ENCODE data around the gene AGPAT3.

Gene AGPAT3

DNA sequence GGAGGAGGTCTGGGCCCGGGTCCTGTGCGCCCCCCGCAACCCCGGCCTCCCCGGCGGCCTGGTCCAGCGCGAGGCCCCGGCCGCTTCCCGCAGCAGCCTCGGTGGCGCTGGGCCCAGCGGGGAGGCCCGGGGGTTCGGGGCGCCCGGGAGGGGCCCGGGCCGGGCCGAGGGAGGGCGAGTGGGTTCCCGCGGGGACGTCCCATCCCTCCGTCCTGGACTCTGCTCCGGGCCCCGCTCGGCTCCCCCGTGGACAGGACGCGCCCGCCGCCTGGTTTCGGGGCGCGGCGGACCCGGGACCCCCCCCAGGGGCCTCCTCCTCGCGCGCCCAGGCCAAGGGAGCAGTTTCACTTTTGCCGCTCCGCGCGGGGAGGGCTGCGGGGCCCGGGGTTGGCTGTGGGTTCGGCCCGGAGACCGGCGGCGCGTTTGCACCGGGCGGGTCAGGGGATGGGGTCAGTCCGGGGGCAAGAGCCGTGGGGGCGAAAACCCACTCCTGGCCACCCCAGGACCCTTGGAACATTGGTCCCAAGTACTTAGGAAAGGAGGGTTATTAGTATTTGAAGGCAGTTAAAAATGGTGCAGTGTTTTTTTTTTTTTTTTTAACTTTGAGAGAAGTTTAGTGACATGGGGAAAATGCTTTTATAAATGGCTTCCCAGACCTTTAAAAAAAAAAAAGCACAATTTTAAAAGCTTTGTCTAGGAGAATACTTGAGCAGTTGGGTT, 677 bp downstream of the AGPAT3 start:
- DNase-seq: no peak

- no peak for DNase-seq
Observed at GRCh38 chr21:43866260-43866629, 1.2 kb downstream of the AGPAT3 start.

DNA sequence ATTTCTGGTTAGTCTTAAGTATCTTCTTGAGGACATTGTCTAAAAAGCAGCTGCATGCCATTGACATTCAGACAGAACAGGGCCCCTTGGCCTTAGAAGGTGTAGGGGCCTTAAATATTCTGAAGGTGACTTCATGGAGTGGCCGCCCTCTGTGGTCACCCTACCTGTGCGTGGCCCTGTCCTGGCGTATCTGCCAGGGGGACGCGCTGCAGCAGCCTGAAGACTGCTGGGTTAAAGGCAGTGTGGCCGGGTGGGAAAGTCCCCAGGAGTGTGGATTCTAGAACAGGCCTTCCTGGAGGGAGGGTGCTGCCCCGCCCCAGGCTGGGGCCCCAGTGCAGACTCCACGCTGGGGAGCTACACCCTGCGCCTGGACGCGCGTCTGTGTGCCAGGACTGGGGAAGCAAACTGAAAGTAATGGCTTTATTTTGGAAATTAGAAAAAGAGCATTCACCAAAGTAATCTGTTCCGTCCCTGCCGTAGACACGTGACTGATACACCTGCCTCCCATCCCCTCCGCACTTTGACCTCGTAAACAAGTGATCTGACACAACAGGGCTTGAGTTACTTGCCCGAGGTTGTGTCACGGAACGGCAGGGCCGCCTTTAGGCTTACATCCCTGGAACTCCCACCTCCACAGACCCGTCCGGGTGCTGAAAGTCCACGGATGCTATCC, 1.8 kb downstream of the AGPAT3 start:
- no peak for DNase-seq

DNA sequence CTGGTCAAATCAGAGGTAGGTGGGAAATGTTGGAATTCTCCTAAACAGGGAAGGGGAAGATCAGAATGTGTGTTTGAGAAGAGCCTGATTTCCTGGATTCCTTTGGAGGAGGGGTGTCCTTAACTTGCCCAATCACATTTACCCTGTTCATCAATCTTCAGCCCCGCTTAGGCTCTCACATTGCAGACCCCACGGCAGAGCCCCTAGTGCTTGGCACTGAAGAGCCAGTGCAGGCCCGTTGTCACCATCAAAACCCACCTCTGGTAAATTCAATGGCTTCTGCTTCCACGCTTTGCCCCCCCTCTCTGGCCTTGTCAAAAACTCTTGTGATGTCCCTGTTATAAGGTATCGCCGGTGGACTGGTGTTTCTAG, 2.3 kb downstream of the AGPAT3 start:
- no peak for DNase-seq

GRCh38 chr21:43867948-43868347, 2.9 kb downstream of the AGPAT3 start:
- no peak for DNase-seq

- DNase-seq: no peak
Observed at GRCh38 chr21:43868461-43868860, 3.4 kb downstream of the AGPAT3 start.

GRCh38 chr21:43869486-43870325, 4.7 kb downstream of the AGPAT3 start:
- no peak for DNase-seq

DNA sequence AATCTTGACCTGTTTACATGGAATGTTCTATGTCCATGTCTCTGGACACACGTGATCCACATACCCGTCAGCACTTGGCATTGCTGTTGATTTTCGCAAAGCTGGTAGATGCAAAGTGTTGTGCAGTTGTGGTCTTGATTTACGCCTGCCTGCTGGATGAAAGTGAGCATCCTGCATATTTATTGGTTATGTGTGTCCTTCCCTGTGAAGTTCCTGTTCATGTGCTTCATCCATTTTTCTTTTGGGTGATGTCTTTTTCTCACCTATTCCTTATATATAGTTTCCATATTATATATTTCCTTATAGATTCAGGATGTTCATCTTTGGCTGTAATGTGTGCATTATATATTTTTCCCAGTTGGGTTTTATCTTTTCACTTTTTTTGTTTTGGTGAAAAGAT, 6.5 kb downstream of the AGPAT3 start:
- no peak for DNase-seq

GRCh38 chr21:43872531-43873197, 7.6 kb downstream of the AGPAT3 start:
- DNase-seq: no peak

- DNase-seq: no peak
Observed at GRCh38 chr21:43873673-43874072, 8.7 kb downstream of the AGPAT3 start.

DNA sequence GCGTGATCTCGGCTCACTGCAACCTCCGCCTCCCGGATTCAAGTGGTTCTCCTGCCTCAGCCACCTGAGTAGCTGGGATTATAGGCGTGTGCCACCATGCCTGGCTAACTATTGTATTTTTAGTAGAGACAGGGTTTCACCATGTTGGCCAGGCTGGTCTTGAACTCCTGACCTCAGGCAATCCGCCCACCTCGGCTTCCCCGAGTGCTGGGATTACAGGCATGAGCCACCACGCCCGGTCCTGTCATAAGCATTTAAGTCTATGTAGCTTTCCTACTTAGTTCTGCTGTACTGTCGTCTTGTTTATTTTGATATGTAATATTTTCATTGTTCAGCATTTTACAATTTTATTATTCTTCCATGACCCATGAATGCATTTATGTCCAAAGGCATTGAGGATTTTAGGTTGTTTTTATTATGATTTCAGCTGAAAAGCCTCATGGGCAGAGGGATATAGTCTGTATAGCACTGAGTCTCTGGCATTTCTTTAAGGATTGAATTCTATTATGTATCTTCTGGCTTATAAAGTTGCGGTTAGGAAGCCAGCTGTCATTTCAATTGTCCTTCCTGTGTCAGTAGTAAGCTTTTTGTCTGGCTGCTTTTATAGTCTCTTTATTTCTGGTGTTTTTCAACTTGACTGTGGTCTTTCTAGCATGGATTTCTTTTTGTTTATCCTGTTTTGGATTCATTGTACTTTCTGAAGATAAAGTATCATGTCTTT, 9.2 kb downstream of the AGPAT3 start:
- no peak for DNase-seq

- DNase-seq: no peak
Observed at GRCh38 chr21:43876605-43877004, 11.6 kb downstream of the AGPAT3 start.

DNA sequence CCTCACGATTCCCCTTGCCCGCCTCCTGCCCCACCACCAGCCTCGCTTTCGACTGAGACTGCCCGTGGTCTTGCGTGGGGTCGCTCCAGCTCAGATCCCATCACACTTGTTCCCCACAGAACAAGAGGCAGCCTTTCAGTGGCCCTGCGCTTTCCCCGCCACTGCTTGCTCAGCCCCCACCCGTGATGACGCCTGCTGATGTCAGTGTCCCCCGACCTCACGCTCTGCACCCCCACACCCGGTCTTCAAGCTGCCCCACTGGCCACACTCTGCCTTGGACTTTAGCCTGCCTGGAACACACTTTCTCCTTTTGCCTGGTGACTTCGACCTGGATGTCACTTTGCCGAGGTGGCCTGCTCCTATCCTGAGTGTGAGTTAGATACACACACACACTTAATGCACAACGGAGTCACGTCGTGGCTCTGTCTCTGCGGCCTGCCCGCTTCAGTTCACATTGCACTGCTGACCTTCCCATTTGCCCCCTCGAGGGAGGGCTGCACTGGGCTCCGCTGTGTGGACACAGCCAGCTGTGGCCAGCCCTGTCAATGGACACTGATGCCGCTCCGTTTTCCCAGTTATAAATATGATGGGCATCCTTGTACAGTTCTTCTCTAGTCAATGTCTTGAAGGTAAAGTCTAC, 13.0 kb downstream of the AGPAT3 start:
- DNase-seq: no peak

DNA sequence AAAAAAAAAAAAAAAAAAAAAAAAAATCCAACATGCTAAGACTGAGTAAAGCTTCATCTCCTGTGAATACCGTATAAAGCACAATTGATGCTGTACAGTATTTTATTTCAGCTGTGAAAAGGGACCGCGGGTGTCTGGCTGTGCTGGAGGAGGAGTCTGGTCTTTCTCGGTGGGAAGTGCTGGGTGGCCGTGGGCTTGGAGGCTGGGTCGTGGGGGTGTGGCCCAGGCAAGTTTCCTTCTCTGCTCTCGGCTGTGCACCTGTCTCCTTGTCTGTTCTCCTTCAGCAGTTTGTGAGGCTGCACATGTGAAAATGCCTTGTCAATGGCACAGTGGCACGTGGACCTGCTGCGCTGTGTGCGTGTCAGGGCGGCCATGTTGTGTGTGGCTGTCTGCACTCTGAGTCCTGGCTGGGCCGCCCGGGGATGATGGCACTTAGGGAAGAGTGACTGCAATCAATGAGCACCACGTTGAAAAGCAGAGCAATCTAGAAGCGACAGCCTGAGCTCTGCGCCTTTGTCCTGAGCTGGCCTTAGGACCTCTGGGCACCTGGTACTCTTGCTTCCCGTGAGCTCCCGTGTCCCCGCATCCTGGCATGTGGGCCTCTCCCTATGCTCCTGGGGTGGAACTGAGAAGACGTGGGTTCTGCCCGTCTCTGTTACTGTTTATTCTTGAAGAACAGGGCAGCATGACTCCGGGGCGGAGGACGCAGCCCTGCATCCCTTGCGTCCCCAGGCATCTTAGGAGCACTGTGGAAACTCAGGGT, 14.5 kb downstream of the AGPAT3 start:
- DNase-seq: no peak

- DNase-seq: no peak
Observed at GRCh38 chr21:43880111-43880985, 15.3 kb downstream of the AGPAT3 start.

- no peak for DNase-seq
Observed at GRCh38 chr21:43881283-43881682, 16.3 kb downstream of the AGPAT3 start.

DNA sequence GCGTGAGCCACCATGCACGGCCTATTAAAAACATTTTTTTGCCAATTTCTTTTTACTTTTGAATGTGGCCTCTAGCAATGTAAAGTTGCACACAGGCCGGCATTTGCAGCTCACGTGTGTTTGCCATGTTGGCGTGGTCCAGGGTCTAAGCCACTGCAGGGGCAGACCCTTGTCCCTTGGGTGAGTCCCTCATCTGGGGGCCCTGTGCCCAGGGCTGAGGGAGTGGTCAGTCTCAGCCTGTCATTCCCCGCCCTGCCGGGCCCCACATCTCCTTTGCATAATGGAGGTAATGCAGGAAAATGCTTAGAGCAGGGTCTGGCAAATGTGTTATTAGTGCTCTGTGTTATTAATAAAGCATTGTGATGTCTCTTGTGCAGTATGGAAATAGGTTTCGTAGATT, 16.9 kb downstream of the AGPAT3 start:
- DNase-seq: no peak

DNA sequence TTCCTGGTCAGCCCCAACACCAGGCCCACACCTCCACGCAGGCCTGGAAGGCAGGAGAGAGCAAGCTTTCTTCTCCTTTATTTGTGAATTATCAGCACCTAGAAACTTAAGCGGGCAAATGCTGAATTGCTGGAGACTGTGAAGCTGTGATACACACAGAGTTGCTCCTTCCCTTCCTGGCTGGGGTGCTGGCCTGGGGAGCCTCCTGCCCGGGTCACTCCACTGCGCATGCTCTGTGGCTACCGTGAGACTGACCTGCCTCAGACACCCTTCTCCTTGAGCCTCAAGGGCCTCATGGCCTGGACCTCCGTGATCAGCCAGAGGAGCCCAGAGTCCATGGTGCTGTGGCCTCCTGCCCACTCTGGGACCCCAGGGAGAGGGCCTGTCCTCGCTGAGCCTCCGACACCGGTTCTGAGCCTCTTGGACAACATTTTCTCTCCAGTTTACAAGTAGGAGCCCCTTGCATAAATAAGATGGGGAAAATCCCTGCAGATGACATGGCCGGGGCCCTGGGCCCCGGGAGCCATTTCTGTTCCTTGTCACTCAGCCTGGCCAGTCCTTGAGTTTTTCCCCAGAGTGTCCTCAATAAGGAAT, 18.0 kb downstream of the AGPAT3 start:
- no peak for DNase-seq

DNA sequence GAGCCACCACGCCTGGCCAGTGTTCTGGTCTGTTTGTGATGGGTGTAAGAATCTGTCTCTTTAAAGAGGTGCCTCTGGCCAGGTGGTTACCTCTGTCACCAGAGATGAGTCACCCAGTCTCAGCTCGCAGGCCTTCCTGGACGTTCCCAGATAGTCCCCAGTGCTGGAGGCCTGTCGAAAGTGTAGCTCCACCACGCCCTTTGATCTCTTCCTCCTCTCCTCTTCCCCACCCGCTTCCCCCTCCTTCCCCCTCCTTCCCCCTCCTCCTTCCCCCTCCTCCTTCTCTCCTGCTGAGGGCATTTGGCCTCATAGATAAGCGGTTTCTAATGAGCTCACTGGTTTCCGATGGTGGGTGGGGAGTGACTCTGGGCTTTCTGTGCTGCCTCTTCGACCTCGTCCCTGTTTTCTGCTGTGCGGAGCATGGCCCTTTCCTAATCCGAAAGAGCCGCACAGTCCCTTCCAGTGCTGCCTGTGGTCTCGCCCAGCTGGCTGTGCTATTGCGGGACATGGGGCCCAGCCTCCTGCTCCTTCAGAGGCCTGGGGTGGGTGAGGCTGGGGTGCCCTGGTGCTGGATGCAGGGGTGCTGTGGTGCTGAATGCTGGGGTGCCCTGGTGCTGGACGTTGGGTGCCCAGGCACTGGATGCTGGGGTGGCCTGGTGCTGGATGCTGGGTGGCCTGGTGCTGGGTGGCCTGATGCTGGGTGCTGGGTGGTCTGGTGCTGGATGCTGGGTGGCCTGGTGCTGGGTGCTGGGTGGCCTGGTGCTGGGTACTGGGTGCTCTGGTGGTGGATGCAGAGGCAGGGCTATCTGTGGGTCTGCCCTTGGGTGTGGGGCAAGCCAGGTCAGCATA, 19.2 kb downstream of the AGPAT3 start:
- no peak for DNase-seq

Data from DMS153 (cell line).